Esophagus squamous epithelium (tissue), 5 donors: ENCODE data around the gene GRIN1. TPM values are rescaled to one million over a fixed set of nuclear protein-coding genes. Genes with fewer than 3 reads are reported as not detected.

ENCODE experiments used
- DNase-seq: peaks from one replicate; lab custom pipeline; 2025; lab: John Stamatoyannopoulos, UW
- H3K27ac ChIP-seq, 4 donors: fragments of 200-600 bp; sonication (generic); one replicate each; pipeline ENCODE4 v1.5.1; 2016 to 2019; ENCODE audit warnings: mild to moderate bottlenecking in 1 of 4
- H3K27me3 ChIP-seq, 4 donors: fragments of 200-600 bp; sonication (generic); 1 replicate in 3 of 4; 2 replicates in 1 of 4; pipeline versions ENCODE4 v1.5.1 to v1.6.0; 2017 to 2021; ENCODE audit warnings: antibody characterized with exemption in 1 of 4
- H3K36me3 ChIP-seq, 3 donors: fragments of 200-600 bp; sonication (generic); one replicate each; pipeline ENCODE4 v1.5.1; 2016 to 2019
- H3K4me1 ChIP-seq, 3 donors: fragments of 200-600 bp; sonication (generic); one replicate each; pipeline ENCODE4 v1.5.1; 2017 to 2019
- H3K4me3 ChIP-seq, 4 donors: fragments of 200-600 bp; sonication (generic); 1 replicate in 3 of 4; 2 replicates in 1 of 4; pipeline ENCODE4 v1.5.1; 2016 to 2019; ENCODE audit warnings: mild to moderate bottlenecking in 2 of 4, moderate library complexity in 1 of 4
- H3K9me3 ChIP-seq, 3 donors: fragments of 200-600 bp; sonication (generic); one replicate each; pipeline ENCODE4 v1.5.1; 2016 to 2019
- CTCF ChIP-seq, 6 experiments: fragments of 450-650 bp in 4 of 6; fragments of 200-600 bp in 2 of 6; sonication (generic) in 2 of 6; IDR thresholded peaks; one replicate each; pipeline ENCODE4 v1.5.1; 2016 to 2019; ENCODE audit warnings: antibody characterized with exemption in 6 of 6, mild to moderate bottlenecking in 4 of 6, moderate library complexity in 4 of 6
- POLR2A ChIP-seq, 4 donors: fragments of 450-650 bp; IDR thresholded peaks; one replicate each; pipeline ENCODE4 v1.6.1; 2017; ENCODE audit warnings: antibody characterized with exemption in 4 of 4, mild to moderate bottlenecking in 4 of 4, moderate library complexity in 3 of 4
- WGBS, 2 donors: methylation state at CpG; one replicate each; pipeline ENCODE4 v1.1.5; 2018; 5-methylcytosine and 5-hydroxymethylcytosine counted together
- intact Hi-C: fragments of 100-400 bp; cut with DNase I; formaldehyde crosslinking; loops from one replicate; pipeline ENCODE4 v1.15.0; 2022
- total RNA-seq, 4 donors: library from RNA; depleted of rRNA; stranded (reverse); fragments of >200 nt; gene quantifications; one replicate each; pipeline ENCODE4 v1.1.0, GENCODE V29; 2016
- donor health status: DM: yes; HTN: yes; CAD: no.

The GRIN1 gene
- total RNA-seq, 4 donors from 2014 or later = 0.38 TPM; not detected in 3

- Histone ChIP-seq H3K27ac (peak overlapping the region; percentile 58 to 87 (median 80)), H3K9me3 (no peaks in the 10 kb centered on the region), H3K4me3 (peak overlapping the region; percentile 6 to 44 (median 27)), H3K27me3 (no peaks in the 10 kb centered on the region), H3K36me3 (peaks cover 11 to 38% (median 14%) of the 10 kb centered on the region in 3 donors), H3K4me1 (peaks cover 64 to 90% (median 65%) of the 10 kb centered on the region in 3 donors)
- 14 to 70% methylated on average over 1 to 4 of the region's 10 CpGs for WGBS, 2 donors
- no peak for TF ChIP-seq CTCF (IDR thresholded peaks at IDR 0.05)
- no peak for DNase-seq
- intact Hi-C loops = no loop called here
Observed at GRCh38 chr9:137194909-137195308, 56.0 kb downstream of the GRIN1 start.

GRCh38 chr9:137195525-137196220, 56.7 kb downstream of the GRIN1 start:
- Histone ChIP-seq H3K4me3 (peak overlapping the region; percentile 6 to 44 (median 27)), H3K27ac (peak overlapping the region; percentile 58 to 87 (median 80)), H3K4me1 (peaks cover 56 to 83% (median 58%) of the 10 kb centered on the region in 3 donors), H3K9me3 (no peaks in the 10 kb centered on the region), H3K36me3 (peaks cover 3 to 30% (median 8%) of the 10 kb centered on the region in 3 donors), H3K27me3 (no peaks in the 10 kb centered on the region)
- DNase-seq = no peak
- intact Hi-C loops = no loop called here
- no peak for TF ChIP-seq POLR2A (IDR thresholded peaks at IDR 0.05)
- WGBS, 2 donors = 48% methylated on average over 14 to 15 of the region's 21 CpGs

GRCh38 chr9:137198051-137198901, 59.3 kb downstream of the GRIN1 start:
- peak overlapping the region in 2 of 4 donors; percentile 70 to 94 for H3K27ac ChIP-seq
- intact Hi-C loops = no loop called here
- no peaks in the 10 kb centered on the region for H3K27me3 ChIP-seq
- DNase-seq = no peak
- H3K4me3 ChIP-seq = peak overlapping the region in 3 of 4 donors; percentile 72 to 82 (median 72)
- no peak for TF ChIP-seq POLR2A (IDR thresholded peaks at IDR 0.05)
- no peak for TF ChIP-seq CTCF (IDR thresholded peaks at IDR 0.05)
- H3K9me3 ChIP-seq = no peaks in the 10 kb centered on the region
- H3K36me3 ChIP-seq = peaks cover 0 to 4% (median 0%) of the 10 kb centered on the region in 3 donors
- WGBS, 2 donors = 46% methylated on average over 3 of the region's 19 CpGs; no CpG with 5 or more reads in 1 of the 2 donors
- H3K4me1 ChIP-seq = peaks cover 67 to 91% (median 69%) of the 10 kb centered on the region in 3 donors

GRCh38 chr9:137198902-137199283, 59.9 kb downstream of the GRIN1 start:
- Histone ChIP-seq H3K27me3 (no peaks in the 10 kb centered on the region), H3K4me3 (peak overlapping the region; percentile 39 to 82 (median 72)), H3K9me3 (no peaks in the 10 kb centered on the region), H3K36me3 (no peaks in the 10 kb centered on the region), H3K4me1 (peaks cover 71 to 91% (median 75%) of the 10 kb centered on the region in 3 donors), H3K27ac (peak overlapping the region in 3 of 4 donors; percentile 53 to 94 (median 70))
- 78% methylated on average over 8 of the region's 11 CpGs; no CpG with 5 or more reads in 1 of the 2 donors for WGBS, 2 donors
- intact Hi-C loops = no loop called here
- no peak for DNase-seq
- no peak for TF ChIP-seq CTCF (IDR thresholded peaks at IDR 0.05)

GRCh38 chr9:137199411-137200121, 60.6 kb downstream of the GRIN1 start:
- Histone ChIP-seq H3K27ac (peak overlapping the region in 3 of 4 donors; percentile 53 to 94 (median 70)), H3K36me3 (no peaks in the 10 kb centered on the region), H3K4me1 (peaks cover 69 to 91% (median 76%) of the 10 kb centered on the region in 3 donors), H3K4me3 (peak overlapping the region; percentile 39 to 82 (median 72)), H3K27me3 (no peaks in the 10 kb centered on the region), H3K9me3 (no peaks in the 10 kb centered on the region)
- no peak for DNase-seq
- TF ChIP-seq POLR2A (IDR thresholded peaks at IDR 0.05) (no peak), CTCF (IDR thresholded peaks at IDR 0.05) (no peak)
- intact Hi-C loops = no loop called here
- 55% methylated on average over 4 of the region's 51 CpGs; no CpG with 5 or more reads in 1 of the 2 donors for WGBS, 2 donors
